Prostate gland (tissue), 2 donors: Measurements from ENCODE around the gene ZFAND3.

Experiments
- CTCF ChIP-seq, 4 experiments: fragments of 200-600 bp in 2 of 4; fragments of 450-650 bp in 2 of 4; sonication (generic) in 2 of 4; IDR thresholded peaks; 1 replicate in 3 of 4; 2 replicates in 1 of 4; pipeline ENCODE4 v1.5.1; 2016 to 2019; ENCODE audit warnings: antibody characterized with exemption in 4 of 4, mild to moderate bottlenecking in 2 of 4, moderate library complexity in 2 of 4
- POLR2AphosphoS5 ChIP-seq: sonication (generic); formaldehyde crosslinking; IDR thresholded peaks from one replicate; pipeline ENCODE4 v1.6.1; 2017; ENCODE audit warnings: antibody characterized with exemption

GRCh38 chr6:37874726-37875125, 55.2 kb downstream of the ZFAND3 start:
- no peak for TF ChIP-seq POLR2AphosphoS5
- no peak for TF ChIP-seq CTCF (IDR thresholded peaks at IDR 0.05)
